Progenitor cell of endocrine pancreas (in vitro differentiated cells): ENCODE results near the gene EIF5. TPM values are rescaled to one million over a fixed set of nuclear protein-coding genes. Genes with fewer than 3 reads are reported as not detected.
A peak's percentile ranks its signal among the peaks of the same experiment; 100 is the strongest.

Experiments
- DNase-seq: peaks from one replicate; pipeline ENCODE4 v3.0.0; 2021; ENCODE audit warnings: low spot score; ENCODE audit not compliant: unreplicated experiment
- H3K27ac Mint-ChIP-seq: 2 replicates; pipeline ENCODE4 v1.8.0; 2021; ENCODE audit warnings: mild to moderate bottlenecking, moderate library complexity, mixed read lengths
- H3K27me3 Mint-ChIP-seq: 2 replicates; pipeline ENCODE4 v1.8.0; 2021; ENCODE audit warnings: mixed read lengths
- H3K36me3 Mint-ChIP-seq: 2 replicates; pipeline ENCODE4 v1.8.0; 2022; ENCODE audit warnings: mixed read lengths; ENCODE audit not compliant: insufficient read depth
- H3K4me1 Mint-ChIP-seq: 2 replicates; pipeline ENCODE4 v1.8.0; 2021; ENCODE audit warnings: low read depth, mixed read lengths
- H3K4me3 Mint-ChIP-seq: 2 replicates; pipeline ENCODE4 v1.8.0; 2021; ENCODE audit warnings: low read depth, mild to moderate bottlenecking, moderate library complexity, mixed read lengths
- H3K9me3 Mint-ChIP-seq: 2 replicates; pipeline ENCODE4 v1.8.0; 2021; ENCODE audit warnings: low read depth, mixed read lengths
- total RNA-seq: library from RNA; stranded (reverse); gene quantifications from 2 replicates; pipeline ENCODE4 v1.2.1, GENCODE V29; 2021
- TF ChIP-seq, protein P1 (sequence below): fragments of 200-600 bp; sonication (generic); IDR thresholded peaks from one replicate; pipeline ENCODE4 v1.5.0; 2021; ENCODE audit warnings: antibody characterized with exemption, mild to moderate bottlenecking; ENCODE audit not compliant: unreplicated experiment

Gene EIF5
- total RNA-seq, 1 donor from 2014 or later = 384 TPM

DNA sequence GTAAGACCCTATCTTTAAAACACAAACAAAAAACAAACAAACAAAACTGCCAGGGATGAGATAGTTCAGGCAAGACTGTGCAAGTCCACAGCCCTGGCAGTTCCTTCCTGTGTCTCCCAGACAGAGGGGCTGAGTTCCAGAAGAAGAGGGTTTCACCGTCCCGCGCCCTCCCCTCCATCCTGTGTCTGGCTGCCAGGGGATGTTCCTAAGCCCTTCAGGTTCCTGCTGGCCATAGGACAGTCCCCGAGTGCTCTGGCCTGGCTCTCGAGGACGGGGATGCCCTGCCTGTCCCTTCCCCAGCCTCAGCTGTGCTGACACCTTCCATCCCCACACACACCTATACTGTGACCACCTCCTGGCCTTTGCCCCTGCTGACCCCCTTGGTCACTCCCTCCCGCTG, 40.6 kb upstream of the EIF5 start:
- H3K36me3 Mint-ChIP-seq = no peaks in the 10 kb centered on the region
- H3K27me3 Mint-ChIP-seq = peaks cover 18% of the 10 kb centered on the region
- H3K4me1 Mint-ChIP-seq = peaks cover 4% of the 10 kb centered on the region

DNA sequence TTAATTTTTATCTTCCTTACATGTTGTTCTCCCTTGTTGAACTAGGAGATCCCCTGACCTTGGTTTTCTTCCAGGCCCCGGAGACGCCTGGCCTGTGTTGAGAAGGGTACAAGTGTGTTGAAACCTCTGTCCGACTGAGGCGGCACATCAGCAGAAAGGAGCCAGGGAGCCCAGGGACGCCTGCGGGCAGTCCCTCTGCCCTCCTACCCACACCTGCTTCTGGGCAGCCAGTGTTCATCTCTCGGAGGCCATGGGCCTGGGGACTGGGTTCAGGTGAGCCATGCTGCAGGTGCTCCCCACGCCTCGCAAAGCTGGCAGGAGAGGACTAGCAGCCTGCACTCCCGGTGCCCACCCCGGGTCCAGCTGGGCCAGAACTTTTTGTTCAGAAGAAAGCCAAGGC, 39.9 kb upstream of the EIF5 start:
- no peak overlapping the region for H3K4me3 Mint-ChIP-seq

More for the DNA sequence above, 40.6 kb upstream of the EIF5 start:
- no peak for DNase-seq
- Mint-ChIP-seq H3K4me3 (no peak overlapping the region), H3K9me3 (no peaks in the 10 kb centered on the region), H3K27ac (no peak overlapping the region)
- TF ChIP-seq, protein P1, sequence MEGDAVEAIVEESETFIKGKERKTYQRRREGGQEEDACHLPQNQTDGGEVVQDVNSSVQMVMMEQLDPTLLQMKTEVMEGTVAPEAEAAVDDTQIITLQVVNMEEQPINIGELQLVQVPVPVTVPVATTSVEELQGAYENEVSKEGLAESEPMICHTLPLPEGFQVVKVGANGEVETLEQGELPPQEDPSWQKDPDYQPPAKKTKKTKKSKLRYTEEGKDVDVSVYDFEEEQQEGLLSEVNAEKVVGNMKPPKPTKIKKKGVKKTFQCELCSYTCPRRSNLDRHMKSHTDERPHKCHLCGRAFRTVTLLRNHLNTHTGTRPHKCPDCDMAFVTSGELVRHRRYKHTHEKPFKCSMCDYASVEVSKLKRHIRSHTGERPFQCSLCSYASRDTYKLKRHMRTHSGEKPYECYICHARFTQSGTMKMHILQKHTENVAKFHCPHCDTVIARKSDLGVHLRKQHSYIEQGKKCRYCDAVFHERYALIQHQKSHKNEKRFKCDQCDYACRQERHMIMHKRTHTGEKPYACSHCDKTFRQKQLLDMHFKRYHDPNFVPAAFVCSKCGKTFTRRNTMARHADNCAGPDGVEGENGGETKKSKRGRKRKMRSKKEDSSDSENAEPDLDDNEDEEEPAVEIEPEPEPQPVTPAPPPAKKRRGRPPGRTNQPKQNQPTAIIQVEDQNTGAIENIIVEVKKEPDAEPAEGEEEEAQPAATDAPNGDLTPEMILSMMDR = no peak

DNA sequence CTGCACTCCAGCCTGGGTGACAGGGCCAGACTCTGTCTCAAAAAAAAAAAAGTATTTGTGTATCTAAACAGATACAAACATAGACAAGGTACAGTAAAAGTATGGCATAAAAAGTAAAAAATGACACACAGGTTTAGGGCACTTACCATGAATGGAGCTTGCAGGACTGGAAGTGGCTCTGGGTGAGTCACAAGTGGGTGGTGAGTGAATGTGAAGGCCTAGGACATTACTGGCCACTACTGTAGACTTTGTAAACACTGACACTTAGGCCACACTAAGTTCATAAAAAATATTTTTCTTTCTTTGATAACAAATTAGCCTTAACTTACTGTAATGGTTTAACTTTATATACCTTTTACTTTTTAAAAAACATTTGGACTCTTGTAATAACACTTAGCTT, 38.0 kb upstream of the EIF5 start:
- TF ChIP-seq, protein P1 = no peak
- no peak for DNase-seq
- Mint-ChIP-seq H3K9me3 (no peaks in the 10 kb centered on the region), H3K27ac (no peak overlapping the region), H3K27me3 (peaks cover 13% of the 10 kb centered on the region), H3K4me3 (no peak overlapping the region), H3K36me3 (no peaks in the 10 kb centered on the region), H3K4me1 (peaks cover 4% of the 10 kb centered on the region)

More for the DNA sequence above, 39.9 kb upstream of the EIF5 start:
- Mint-ChIP-seq H3K9me3 (no peaks in the 10 kb centered on the region), H3K36me3 (no peaks in the 10 kb centered on the region), H3K27me3 (peaks cover 17% of the 10 kb centered on the region), H3K27ac (no peak overlapping the region), H3K4me1 (peaks cover 4% of the 10 kb centered on the region)
- DNase-seq = no peak
- TF ChIP-seq, protein P1 = no peak

DNA sequence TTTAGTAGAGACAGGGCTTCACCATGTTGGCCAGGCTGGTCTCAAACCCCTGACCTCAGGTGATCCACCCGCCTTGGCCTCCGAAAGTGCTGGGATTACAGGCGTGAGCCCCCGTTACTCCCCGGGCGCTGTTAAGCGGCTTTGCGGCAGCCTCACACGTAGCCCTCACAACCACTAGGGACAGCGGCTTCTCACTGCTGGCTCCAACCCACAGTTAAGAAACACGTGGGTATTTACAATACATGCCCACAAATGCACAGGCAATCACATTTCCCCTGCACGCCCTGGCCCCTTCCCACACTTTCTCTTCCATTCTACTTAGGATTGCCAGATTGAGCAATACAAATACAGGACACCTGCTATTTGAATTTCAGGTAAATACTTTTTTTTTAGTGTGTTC, 37.0 kb upstream of the EIF5 start:
- TF ChIP-seq, protein P1 = peak; percentile 28
- Mint-ChIP-seq H3K27ac (no peak overlapping the region), H3K4me3 (no peak overlapping the region), H3K9me3 (no peaks in the 10 kb centered on the region), H3K4me1 (peaks cover 2% of the 10 kb centered on the region), H3K36me3 (no peaks in the 10 kb centered on the region), H3K27me3 (peaks cover 11% of the 10 kb centered on the region)
- no peak for DNase-seq

DNA sequence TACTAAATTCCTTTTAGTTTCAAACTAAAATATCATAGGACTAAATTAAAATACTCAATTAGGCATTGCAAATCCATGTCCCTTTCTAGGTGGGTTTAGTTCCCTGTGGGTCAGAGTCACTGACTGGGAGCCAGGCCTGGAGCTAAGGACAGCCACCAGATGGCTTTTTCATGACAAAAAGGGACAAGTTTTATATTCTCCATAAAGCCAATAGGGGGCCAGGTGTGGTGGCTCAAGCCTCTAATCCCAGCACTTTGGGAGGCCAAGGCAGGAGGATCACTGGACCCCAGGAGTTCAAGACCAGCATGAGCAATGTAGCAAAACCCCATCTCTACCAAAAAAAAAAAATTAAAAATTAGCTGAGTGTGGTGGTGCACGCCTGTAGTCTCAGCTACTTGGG, 35.4 kb upstream of the EIF5 start:
- DNase-seq = no peak
- peaks cover 6% of the 10 kb centered on the region for H3K27me3 Mint-ChIP-seq
- no peaks in the 10 kb centered on the region for H3K9me3 Mint-ChIP-seq
- H3K4me3 Mint-ChIP-seq = no peak overlapping the region
- H3K4me1 Mint-ChIP-seq = no peaks in the 10 kb centered on the region
- H3K36me3 Mint-ChIP-seq = no peaks in the 10 kb centered on the region
- TF ChIP-seq, protein P1 = no peak
- no peak overlapping the region for H3K27ac Mint-ChIP-seq
